NT2/D1 (cell line): ENCODE measurements around the gene COL4A3.

Experiments used
- YY1 ChIP-seq: IDR thresholded peaks from 2 replicates; pipeline ENCODE4 v1.6.1; 2011; ENCODE audit not compliant: insufficient read length, insufficient read depth
- ZNF274 ChIP-seq: IDR thresholded peaks from 2 replicates; pipeline ENCODE4 v1.6.1; 2011; ENCODE audit warnings: mild to moderate bottlenecking, low read depth, low read length

GRCh38 chr2:227198866-227199265, 34.4 kb downstream of the COL4A3 start:
- TF ChIP-seq YY1: no peak
- TF ChIP-seq ZNF274: no peak
